Mononuclear cell (primary cell): ENCODE results near the gene TRIO. TPM values are rescaled to one million over a fixed set of nuclear protein-coding genes. Genes with fewer than 3 reads are reported as not detected.

ENCODE experiments used
- H3K27me3 ChIP-seq: 2 replicates; pipeline ENCODE4 v1.6.0; 2011; ENCODE audit warnings: low read length, control low read depth; ENCODE audit not compliant: insufficient read depth
- H3K4me1 ChIP-seq: 2 replicates; pipeline ENCODE4 v1.5.1; 2011; ENCODE audit warnings: mild to moderate bottlenecking, low read length, control low read depth; ENCODE audit not compliant: insufficient read depth
- H3K4me3 ChIP-seq: 2 replicates; pipeline ENCODE4 v1.5.1; 2011; ENCODE audit warnings: mild to moderate bottlenecking, low read length, moderate library complexity
- H3K9me3 ChIP-seq: 2 replicates; pipeline ENCODE4 v1.5.1; 2011; ENCODE audit warnings: low read depth, mild to moderate bottlenecking, control low read depth, low read length
- total RNA-seq: library from RNA; depleted of rRNA; stranded (reverse); fragments of >200 nt; gene quantifications from one replicate; pipeline ENCODE4 v1.2.3, GENCODE V29; 2012

TRIO gene
- total RNA-seq, 1 donor: 48.9 TPM

DNA sequence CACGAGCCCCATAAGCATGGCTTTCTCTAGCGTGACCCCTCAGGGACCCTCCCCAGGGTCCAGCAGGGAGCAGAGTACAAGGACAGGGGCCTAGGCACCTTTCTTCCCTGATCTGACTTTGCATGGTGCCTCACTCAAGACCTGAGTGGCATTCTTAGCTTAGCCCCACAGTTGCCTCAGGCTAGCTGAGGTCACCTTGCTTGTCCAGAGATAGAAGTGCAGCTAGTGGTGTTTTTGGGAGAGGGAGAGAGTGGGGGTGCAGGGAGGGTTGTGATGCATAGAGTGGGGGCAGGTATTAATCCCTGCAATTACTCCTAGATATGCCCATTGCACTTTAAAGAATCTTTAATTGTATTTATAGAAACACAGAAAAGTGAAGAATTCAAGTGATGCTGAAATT lies 8.4 kb upstream of the TRIO start:
- Histone ChIP-seq H3K9me3 (no peaks in the 10 kb centered on the region), H3K4me3 (no peak overlapping the region), H3K27me3 (peaks cover 3% of the 10 kb centered on the region), H3K4me1 (no peaks in the 10 kb centered on the region)

DNA sequence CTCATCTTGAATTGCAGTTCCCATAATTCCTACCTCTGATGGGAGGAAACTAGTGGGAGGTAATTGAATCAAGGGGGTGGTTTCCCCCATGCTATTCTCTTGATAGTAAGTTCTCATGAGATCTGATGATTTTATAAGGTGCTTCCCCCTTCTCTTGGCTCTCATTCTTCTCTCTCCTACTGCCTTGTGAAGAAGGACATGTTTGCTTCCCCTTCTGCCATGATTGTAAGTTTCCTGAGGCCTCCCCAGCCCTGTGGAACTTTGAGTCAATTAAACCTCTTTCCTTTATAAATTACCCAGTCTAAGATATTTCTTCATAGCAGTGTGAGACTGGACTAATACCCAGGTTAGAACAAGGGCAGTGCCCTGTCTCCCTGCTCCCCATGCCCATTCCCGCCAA lies 7.5 kb upstream of the TRIO start:
- Histone ChIP-seq H3K9me3 (no peaks in the 10 kb centered on the region), H3K4me1 (no peaks in the 10 kb centered on the region), H3K4me3 (no peak overlapping the region), H3K27me3 (peaks cover 3% of the 10 kb centered on the region)

DNA sequence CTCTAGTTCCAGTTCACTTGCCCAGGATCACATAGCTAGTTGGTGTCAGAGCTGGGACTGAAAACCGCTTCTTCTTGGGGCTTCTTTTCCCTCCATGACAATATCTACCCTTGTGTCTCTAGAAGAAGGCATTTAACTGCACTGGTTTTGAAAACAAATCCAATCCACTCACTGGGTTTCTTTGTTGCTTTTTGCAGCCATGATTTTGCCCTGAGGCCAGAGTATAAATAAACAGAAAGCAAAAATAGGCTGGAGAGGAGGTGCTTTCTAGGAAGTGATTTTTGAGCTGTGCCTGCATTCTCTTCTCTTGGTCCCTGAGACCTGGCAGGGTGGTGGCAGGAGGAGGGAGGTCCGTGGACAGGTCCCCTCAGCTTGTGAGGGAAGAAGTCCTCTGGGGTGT lies 6.9 kb upstream of the TRIO start:
- Histone ChIP-seq H3K4me3 (no peak overlapping the region), H3K4me1 (no peaks in the 10 kb centered on the region), H3K27me3 (peaks cover 5% of the 10 kb centered on the region), H3K9me3 (no peaks in the 10 kb centered on the region)

- Histone ChIP-seq H3K9me3 (no peaks in the 10 kb centered on the region), H3K4me3 (no peak overlapping the region), H3K27me3 (peaks cover 8% of the 10 kb centered on the region), H3K4me1 (peaks cover 10% of the 10 kb centered on the region)
These were observed 4.3 kb upstream of the TRIO start for GRCh38 chr5:14138608-14139540.

- peaks cover 8% of the 10 kb centered on the region for H3K27me3 ChIP-seq
- H3K4me1 ChIP-seq: peaks cover 26% of the 10 kb centered on the region
- no peak overlapping the region for H3K4me3 ChIP-seq
- H3K9me3 ChIP-seq: no peaks in the 10 kb centered on the region
These were observed 1.4 kb upstream of the TRIO start for GRCh38 chr5:14141764-14142163.

GRCh38 chr5:14142202-14142826 lies 828 bp upstream of the TRIO start:
- peaks cover 31% of the 10 kb centered on the region for H3K4me1 ChIP-seq
- no peaks in the 10 kb centered on the region for H3K9me3 ChIP-seq
- peak overlapping the region; percentile 75 for H3K4me3 ChIP-seq
- H3K27me3 ChIP-seq: peaks cover 8% of the 10 kb centered on the region

- no peaks in the 10 kb centered on the region for H3K9me3 ChIP-seq
- peaks cover 4% of the 10 kb centered on the region for H3K27me3 ChIP-seq
- H3K4me1 ChIP-seq: peaks cover 31% of the 10 kb centered on the region
- H3K4me3 ChIP-seq: peak overlapping the region; percentile 75
These were observed 351 bp downstream of the TRIO start for GRCh38 chr5:14143546-14143840.

DNA sequence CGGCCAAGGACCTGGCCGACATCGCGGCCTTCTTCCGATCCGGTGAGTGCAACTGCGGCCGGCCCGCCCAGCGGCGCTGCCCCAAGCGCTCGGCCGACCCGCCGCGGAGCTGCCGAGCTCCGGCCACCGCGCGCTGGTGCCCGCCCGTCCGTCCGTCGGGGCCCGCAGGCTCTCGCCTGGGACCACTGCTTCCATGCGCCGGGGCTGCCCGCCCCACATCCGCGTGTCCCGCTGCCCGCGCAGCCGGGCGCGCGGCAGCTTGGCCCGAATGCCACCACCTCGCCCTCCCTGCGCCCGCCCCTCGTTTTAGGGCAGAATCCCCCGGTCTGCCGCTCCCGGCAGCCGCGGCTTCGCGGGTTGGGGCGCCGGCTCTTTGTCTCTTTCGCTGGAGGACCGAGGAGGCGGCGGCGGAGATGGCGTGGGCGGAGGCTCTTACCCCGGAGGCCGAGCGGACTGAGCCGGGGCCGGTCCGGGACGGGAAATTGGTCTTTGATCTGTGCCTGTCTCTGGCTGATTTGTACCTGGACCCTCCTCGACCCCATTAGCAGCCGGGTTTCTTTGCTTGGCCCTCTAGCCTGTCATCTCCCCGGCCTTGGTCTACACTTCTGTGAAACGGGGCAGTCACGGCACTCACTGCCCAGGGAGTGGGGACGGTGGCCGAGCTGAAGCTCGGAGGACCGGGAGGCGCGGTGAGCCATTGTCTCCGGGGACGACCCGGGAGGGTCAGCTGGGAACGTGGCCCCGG lies 871 bp downstream of the TRIO start:
- Histone ChIP-seq H3K4me1 (peaks cover 36% of the 10 kb centered on the region), H3K9me3 (no peaks in the 10 kb centered on the region), H3K4me3 (peak overlapping the region; percentile 59), H3K27me3 (peaks cover 4% of the 10 kb centered on the region)

GRCh38 chr5:14144586-14145434 lies 1.7 kb downstream of the TRIO start:
- H3K27me3 ChIP-seq: peaks cover 4% of the 10 kb centered on the region
- peaks cover 44% of the 10 kb centered on the region for H3K4me1 ChIP-seq
- no peaks in the 10 kb centered on the region for H3K9me3 ChIP-seq
- H3K4me3 ChIP-seq: peak overlapping the region; percentile 59

DNA sequence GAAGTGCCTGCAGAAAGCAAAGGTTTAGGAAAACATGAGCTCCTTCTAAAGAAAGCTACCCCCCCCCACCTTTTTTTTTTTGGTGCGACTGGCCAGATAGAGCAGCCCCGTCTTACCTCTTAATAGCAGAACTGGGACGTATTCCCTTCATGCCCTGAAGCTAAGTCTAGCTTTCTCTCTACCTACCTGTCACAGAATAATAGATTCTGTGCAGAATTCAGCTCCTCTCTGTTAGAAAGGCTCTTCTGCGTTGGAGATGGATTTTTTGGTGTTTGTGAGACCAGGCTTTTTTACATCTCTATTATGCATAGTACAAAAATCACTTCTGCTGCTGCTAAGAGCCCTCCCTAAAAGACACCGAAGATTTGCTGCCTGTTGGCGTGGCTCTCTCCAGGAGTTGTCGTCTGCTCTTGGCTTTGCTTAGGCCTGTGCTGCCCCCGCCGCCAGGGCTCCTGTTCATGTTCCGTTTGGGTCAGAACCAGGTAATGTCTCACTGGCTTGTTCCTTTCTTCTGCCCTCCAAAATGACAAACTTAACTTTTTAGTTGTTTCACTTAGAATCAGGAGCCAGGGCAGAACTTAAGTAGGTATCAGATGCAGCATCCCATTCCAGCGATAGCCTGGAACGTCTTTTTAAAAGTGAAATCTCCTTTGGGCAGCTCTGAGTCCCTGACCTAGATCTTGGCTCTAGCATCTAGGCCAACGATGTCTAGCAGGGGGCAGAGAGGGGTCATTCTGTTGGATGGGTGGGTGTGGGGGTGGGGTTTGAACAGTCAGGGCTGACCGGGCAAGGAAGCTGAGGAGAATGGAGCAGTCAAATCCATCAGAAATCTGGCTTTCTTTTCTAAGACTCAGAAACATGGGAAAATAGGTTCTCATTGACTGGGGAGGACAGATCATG lies 2.5 kb downstream of the TRIO start:
- Histone ChIP-seq H3K9me3 (no peaks in the 10 kb centered on the region), H3K4me1 (peaks cover 47% of the 10 kb centered on the region), H3K27me3 (peaks cover 4% of the 10 kb centered on the region), H3K4me3 (no peak overlapping the region)

DNA sequence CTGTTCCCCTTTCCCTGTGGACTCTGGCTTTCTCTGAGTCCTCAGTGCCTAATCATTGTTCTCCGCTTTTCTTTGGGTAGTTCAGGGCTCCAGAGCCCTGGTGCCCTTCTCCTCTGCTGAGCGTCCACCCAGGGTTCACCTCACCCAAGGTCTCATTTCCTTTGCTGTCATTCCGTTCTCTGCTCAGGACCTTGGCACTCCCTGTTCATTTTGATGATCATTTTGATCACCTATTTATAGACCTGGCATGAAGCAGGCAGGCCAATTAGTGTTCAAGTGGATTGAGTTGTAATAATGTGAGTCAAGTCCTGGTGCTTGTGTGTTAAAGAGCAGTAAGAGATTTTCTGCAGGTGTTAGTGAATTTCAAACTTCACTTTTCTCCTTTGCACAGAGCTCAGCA lies 3.6 kb downstream of the TRIO start:
- H3K4me3 ChIP-seq: no peak overlapping the region
- H3K9me3 ChIP-seq: no peaks in the 10 kb centered on the region
- no peaks in the 10 kb centered on the region for H3K27me3 ChIP-seq
- peaks cover 47% of the 10 kb centered on the region for H3K4me1 ChIP-seq

DNA sequence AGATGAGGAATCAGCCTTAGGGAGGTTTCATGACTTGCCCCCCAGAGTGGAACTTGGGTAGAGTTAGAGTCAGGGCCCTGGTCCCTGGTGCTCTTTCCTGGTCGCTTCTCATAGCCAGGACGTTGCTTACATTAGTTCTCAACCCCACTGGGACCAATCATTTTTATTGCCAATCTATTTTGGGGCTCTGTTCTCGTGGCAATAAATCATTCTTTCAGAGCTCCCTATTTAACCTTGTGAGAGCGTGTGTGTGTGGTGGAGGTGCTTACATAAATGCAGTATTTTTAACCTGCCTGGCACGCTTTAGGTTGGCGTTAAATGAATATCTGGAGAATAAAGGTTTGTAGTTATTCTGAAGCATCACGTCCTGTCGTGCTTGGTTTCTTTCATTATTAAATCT lies 4.1 kb downstream of the TRIO start:
- H3K4me3 ChIP-seq: no peak overlapping the region
- peaks cover 43% of the 10 kb centered on the region for H3K4me1 ChIP-seq
- no peaks in the 10 kb centered on the region for H3K27me3 ChIP-seq
- H3K9me3 ChIP-seq: no peaks in the 10 kb centered on the region

- no peaks in the 10 kb centered on the region for H3K27me3 ChIP-seq
- no peak overlapping the region for H3K4me3 ChIP-seq
- peaks cover 43% of the 10 kb centered on the region for H3K4me1 ChIP-seq
- H3K9me3 ChIP-seq: no peaks in the 10 kb centered on the region
These were observed 5.3 kb downstream of the TRIO start for GRCh38 chr5:14148483-14148882.
